MM.1S (cell line): Measurements from ENCODE around the gene KLK10.

Experiments
- CTCF ChIP-seq: fragments of 300-600 bp; sonication (generic); IDR thresholded peaks from 2 replicates; pipeline ENCODE4 v1.5.1; 2016; ENCODE audit warnings: antibody characterized with exemption, low read length, mixed read lengths
- EZH2 ChIP-seq: fragments of 300-600 bp; sonication (generic); optimal IDR thresholded peaks from 2 replicates; pipeline ENCODE3; 2017; ENCODE audit warnings: low read depth, mild to moderate bottlenecking, antibody characterized with exemption, low read length, mixed read lengths

- TF ChIP-seq EZH2: no peak
- no peak for TF ChIP-seq CTCF
Measured at GRCh38 chr19:50963381-50963780, 56.1 kb downstream of the KLK10 start.
